ENCODE data around the gene ALDH1A1.

- TF ChIP-seq CTCF (IDR thresholded peaks at IDR 0.05): no peak
- TF ChIP-seq EZH2phosphoT487 (IDR thresholded peaks at IDR 0.05): no peak
- no peak for TF ChIP-seq EZH2 (IDR thresholded peaks at IDR 0.05)
Measured at GRCh38 chr9:72928042-72928507, 24.8 kb downstream of the ALDH1A1 start.

Data from neural progenitor cell (in vitro differentiated cells).